Memory B cell (primary cell): Measurements from ENCODE around the gene DNAJA3.

Experiments
- ATAC-seq: fragments of 150-1000 bp; cut with Tn5 transposase; 2 replicates; pipeline ENCODE4 v1.10.0; 2021; ENCODE audit warnings: low read depth, mild to moderate bottlenecking, moderate library complexity
- DNase-seq, 2 donors: peaks; one replicate each; pipeline ENCODE4 v3.0.0; 2022; ENCODE audit warnings: low spot score in 2 of 2
- H3K27ac Mint-ChIP-seq: one replicate; pipeline ENCODE4 v1.8.0; 2022; ENCODE audit warnings: mild to moderate bottlenecking, moderate library complexity, mixed read lengths
- H3K27me3 Mint-ChIP-seq: one replicate; pipeline ENCODE4 v1.8.0; 2022; ENCODE audit warnings: mixed read lengths
- H3K36me3 Mint-ChIP-seq: one replicate; pipeline ENCODE4 v1.8.0; 2022; ENCODE audit warnings: mild to moderate bottlenecking, mixed read lengths
- H3K4me1 Mint-ChIP-seq: one replicate; pipeline ENCODE4 v1.8.0; 2022; ENCODE audit warnings: mixed read lengths
- H3K4me3 Mint-ChIP-seq: one replicate; pipeline ENCODE4 v1.8.0; 2022; ENCODE audit warnings: mild to moderate bottlenecking, moderate library complexity, mixed read lengths
- H3K9me3 Mint-ChIP-seq: one replicate; pipeline ENCODE4 v1.8.0; 2022; ENCODE audit warnings: mixed read lengths

The DNAJA3 gene

GRCh38 chr16:4475880-4476788 lies 50.5 kb downstream of the DNAJA3 start, which contains the start of gene HMOX2:
HMOX2 (plus strand) TSS chr16:4476398; CDS start chr16:4505525, 29,127 bp downstream.
- DNase-seq, result peak; percentile 95 to 97
- H3K4me1 Mint-ChIP-seq, result peaks cover 15% of the 10 kb centered on the region
- peak within 1 kb of the TSS; percentile 84 for H3K27ac Mint-ChIP-seq
- H3K36me3 Mint-ChIP-seq, result no peaks in the 10 kb centered on the region
- H3K9me3 Mint-ChIP-seq, result no peaks in the 10 kb centered on the region
- H3K27me3 Mint-ChIP-seq, result no peaks in the 10 kb centered on the region
- peak; percentile 88 for ATAC-seq
- H3K4me3 Mint-ChIP-seq, result peak within 1 kb of the TSS; percentile 86

DNA sequence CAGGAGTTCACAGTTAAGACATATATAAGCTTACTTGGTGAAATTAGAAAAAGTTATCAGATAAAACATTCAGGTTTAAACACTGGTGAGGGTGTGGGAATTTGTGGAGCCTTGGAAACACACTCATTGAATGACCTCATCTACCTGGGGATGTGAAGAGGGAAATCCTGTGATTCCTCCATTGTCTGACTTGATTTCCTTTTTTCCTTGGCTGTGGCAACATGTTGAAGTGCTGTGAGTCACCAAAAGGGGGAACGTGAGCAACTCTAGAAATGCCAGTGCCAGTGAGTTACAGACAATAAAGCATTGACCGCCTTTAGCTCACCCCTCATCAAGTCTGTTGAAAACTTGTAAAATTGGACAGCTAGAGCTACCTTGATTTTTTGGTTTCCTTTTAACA lies 52.3 kb downstream of the DNAJA3 start:
- Mint-ChIP-seq H3K27ac (no peak overlapping the region), H3K36me3 (peaks cover 2% of the 10 kb centered on the region), H3K9me3 (no peaks in the 10 kb centered on the region), H3K27me3 (no peaks in the 10 kb centered on the region), H3K4me1 (peaks cover 17% of the 10 kb centered on the region), H3K4me3 (peak overlapping the region; percentile 62)
- ATAC-seq, result no peak
- no peak for DNase-seq

DNA sequence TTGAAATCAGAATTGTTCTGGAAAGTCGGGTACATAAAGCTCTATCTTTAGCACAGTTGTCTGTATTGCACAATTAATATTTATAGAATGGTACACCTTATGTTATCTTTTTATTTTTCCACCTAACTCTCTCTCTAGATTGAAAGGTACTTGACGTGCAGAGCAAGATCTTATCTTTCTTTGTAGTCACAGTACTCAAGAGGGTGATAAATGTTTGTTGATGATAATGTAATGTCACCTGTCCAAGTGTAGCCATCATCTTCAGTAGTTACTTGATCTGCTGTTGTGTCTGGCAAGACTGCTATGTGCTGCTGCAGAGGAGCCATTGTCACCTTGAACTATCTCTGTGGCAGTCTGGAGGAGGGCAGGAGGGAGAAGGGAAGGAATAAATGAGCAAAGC lies 55.9 kb downstream of the DNAJA3 start:
- Mint-ChIP-seq H3K4me1 (peaks cover 20% of the 10 kb centered on the region), H3K9me3 (no peaks in the 10 kb centered on the region), H3K36me3 (peaks cover 10% of the 10 kb centered on the region), H3K27ac (peak overlapping the region; percentile 64), H3K27me3 (no peaks in the 10 kb centered on the region), H3K4me3 (no peak overlapping the region)
- no peak for ATAC-seq
- DNase-seq, result no peak

GRCh38 chr16:4481963-4482362 lies 56.3 kb downstream of the DNAJA3 start:
- H3K9me3 Mint-ChIP-seq, result no peaks in the 10 kb centered on the region
- peak overlapping the region; percentile 64 for H3K27ac Mint-ChIP-seq
- H3K4me1 Mint-ChIP-seq, result peaks cover 17% of the 10 kb centered on the region
- H3K36me3 Mint-ChIP-seq, result peaks cover 10% of the 10 kb centered on the region
- no peak overlapping the region for H3K4me3 Mint-ChIP-seq
- ATAC-seq (no peak), DNase-seq (no peak)
- H3K27me3 Mint-ChIP-seq, result no peaks in the 10 kb centered on the region

DNA sequence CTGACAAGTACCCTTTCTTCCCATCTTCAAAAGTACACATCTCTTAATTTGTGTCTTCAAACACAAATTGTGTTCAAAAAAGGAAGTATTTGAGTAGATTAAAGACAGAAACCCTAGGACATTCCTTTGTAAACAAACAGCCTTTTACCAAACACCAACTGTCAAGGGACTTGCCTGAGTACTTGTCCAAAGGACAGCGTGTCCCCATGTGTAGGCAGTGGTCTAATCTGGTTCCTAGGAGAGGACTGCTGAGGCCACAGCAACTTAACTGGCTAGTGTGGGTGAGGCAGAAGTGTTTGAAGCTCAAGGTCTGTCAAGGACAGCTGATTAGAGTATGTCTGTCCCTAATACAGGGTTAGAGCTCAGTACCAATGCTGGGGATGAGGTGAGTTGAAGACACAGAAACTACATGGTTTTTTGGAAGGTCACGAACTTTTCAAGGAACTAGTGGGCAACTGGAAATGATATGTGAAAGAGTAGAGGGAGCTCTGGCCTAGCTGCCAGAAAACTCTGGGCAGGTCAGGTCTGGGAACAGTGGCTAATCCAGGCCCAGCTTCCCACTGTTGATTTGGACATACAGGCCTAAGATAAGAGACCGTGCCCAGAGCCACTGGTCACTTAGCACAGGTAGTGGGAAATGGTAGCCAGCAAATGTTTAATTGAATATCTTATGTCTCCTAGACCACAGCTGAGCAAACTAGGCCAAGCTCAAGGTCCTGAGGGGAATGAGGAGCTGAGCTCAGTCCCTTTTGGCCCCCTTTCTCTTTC lies 60.6 kb downstream of the DNAJA3 start:
- ATAC-seq, result no peak
- no peaks in the 10 kb centered on the region for H3K9me3 Mint-ChIP-seq
- H3K4me1 Mint-ChIP-seq, result peaks cover 11% of the 10 kb centered on the region
- no peak for DNase-seq
- H3K4me3 Mint-ChIP-seq, result no peak overlapping the region
- H3K27me3 Mint-ChIP-seq, result no peaks in the 10 kb centered on the region
- peak overlapping the region; percentile 3 for H3K27ac Mint-ChIP-seq
- peaks cover 17% of the 10 kb centered on the region for H3K36me3 Mint-ChIP-seq

GRCh38 chr16:4487955-4488498 lies 62.4 kb downstream of the DNAJA3 start:
- Mint-ChIP-seq H3K4me3 (no peak overlapping the region), H3K36me3 (peaks cover 14% of the 10 kb centered on the region), H3K4me1 (peaks cover 8% of the 10 kb centered on the region), H3K27ac (peak overlapping the region; percentile 20), H3K27me3 (no peaks in the 10 kb centered on the region), H3K9me3 (no peaks in the 10 kb centered on the region)
- ATAC-seq (no peak), DNase-seq (no peak)

GRCh38 chr16:4488499-4488967 lies 62.9 kb downstream of the DNAJA3 start:
- Mint-ChIP-seq H3K4me3 (no peak overlapping the region), H3K4me1 (peaks cover 11% of the 10 kb centered on the region), H3K9me3 (no peaks in the 10 kb centered on the region), H3K27me3 (no peaks in the 10 kb centered on the region), H3K36me3 (peaks cover 17% of the 10 kb centered on the region), H3K27ac (peak overlapping the region; percentile 20)
- ATAC-seq (no peak), DNase-seq (no peak)

- no peak overlapping the region for H3K4me3 Mint-ChIP-seq
- DNase-seq (no peak), ATAC-seq (no peak)
- no peaks in the 10 kb centered on the region for H3K9me3 Mint-ChIP-seq
- H3K27me3 Mint-ChIP-seq, result no peaks in the 10 kb centered on the region
- H3K27ac Mint-ChIP-seq, result peak overlapping the region; percentile 20
- H3K36me3 Mint-ChIP-seq, result peaks cover 17% of the 10 kb centered on the region
- peaks cover 11% of the 10 kb centered on the region for H3K4me1 Mint-ChIP-seq
These were observed 63.4 kb downstream of the DNAJA3 start for GRCh38 chr16:4489030-4489429.

- no peak overlapping the region for H3K4me3 Mint-ChIP-seq
- H3K9me3 Mint-ChIP-seq, result no peaks in the 10 kb centered on the region
- peak overlapping the region; percentile 24 for H3K27ac Mint-ChIP-seq
- ATAC-seq, result no peak
- H3K4me1 Mint-ChIP-seq, result peaks cover 5% of the 10 kb centered on the region
- H3K27me3 Mint-ChIP-seq, result no peaks in the 10 kb centered on the region
- no peak for DNase-seq
- peaks cover 12% of the 10 kb centered on the region for H3K36me3 Mint-ChIP-seq
These were observed 66.2 kb downstream of the DNAJA3 start for GRCh38 chr16:4491898-4492297.

GRCh38 chr16:4494746-4495490 lies 69.2 kb downstream of the DNAJA3 start:
- Mint-ChIP-seq H3K36me3 (peaks cover 9% of the 10 kb centered on the region), H3K9me3 (no peaks in the 10 kb centered on the region), H3K27me3 (no peaks in the 10 kb centered on the region), H3K27ac (peak overlapping the region; percentile 69), H3K4me1 (peaks cover 12% of the 10 kb centered on the region), H3K4me3 (no peak overlapping the region)
- ATAC-seq, result no peak
- no peak for DNase-seq

GRCh38 chr16:4495766-4496165 lies 70.1 kb downstream of the DNAJA3 start:
- no peak overlapping the region for H3K4me3 Mint-ChIP-seq
- no peaks in the 10 kb centered on the region for H3K9me3 Mint-ChIP-seq
- DNase-seq, result no peak
- peaks cover 18% of the 10 kb centered on the region for H3K4me1 Mint-ChIP-seq
- peaks cover 9% of the 10 kb centered on the region for H3K36me3 Mint-ChIP-seq
- no peak for ATAC-seq
- no peaks in the 10 kb centered on the region for H3K27me3 Mint-ChIP-seq
- peak overlapping the region; percentile 20 for H3K27ac Mint-ChIP-seq

DNA sequence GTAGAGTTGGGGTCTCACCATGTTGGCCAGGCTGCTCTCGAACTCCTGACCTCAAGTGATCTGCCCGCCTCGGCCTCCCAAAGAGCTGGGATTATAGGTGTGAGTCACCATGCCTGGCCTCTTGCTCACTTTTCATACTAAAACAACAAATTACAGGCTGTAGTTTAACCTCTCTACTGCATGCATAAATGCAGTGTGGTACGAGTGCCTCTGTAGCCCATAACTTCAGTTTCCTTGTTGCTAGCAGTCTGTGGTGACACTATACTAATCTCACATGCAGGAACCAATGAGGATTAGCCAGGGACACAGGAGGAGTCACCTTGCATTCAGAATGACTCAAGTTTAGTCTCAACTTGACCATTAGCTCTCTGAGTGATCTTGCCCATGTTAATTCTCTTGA lies 70.6 kb downstream of the DNAJA3 start:
- Mint-ChIP-seq H3K36me3 (peaks cover 9% of the 10 kb centered on the region), H3K27me3 (no peaks in the 10 kb centered on the region), H3K4me1 (peaks cover 18% of the 10 kb centered on the region), H3K27ac (no peak overlapping the region), H3K4me3 (no peak overlapping the region), H3K9me3 (no peaks in the 10 kb centered on the region)
- no peak for ATAC-seq
- DNase-seq, result no peak

DNA sequence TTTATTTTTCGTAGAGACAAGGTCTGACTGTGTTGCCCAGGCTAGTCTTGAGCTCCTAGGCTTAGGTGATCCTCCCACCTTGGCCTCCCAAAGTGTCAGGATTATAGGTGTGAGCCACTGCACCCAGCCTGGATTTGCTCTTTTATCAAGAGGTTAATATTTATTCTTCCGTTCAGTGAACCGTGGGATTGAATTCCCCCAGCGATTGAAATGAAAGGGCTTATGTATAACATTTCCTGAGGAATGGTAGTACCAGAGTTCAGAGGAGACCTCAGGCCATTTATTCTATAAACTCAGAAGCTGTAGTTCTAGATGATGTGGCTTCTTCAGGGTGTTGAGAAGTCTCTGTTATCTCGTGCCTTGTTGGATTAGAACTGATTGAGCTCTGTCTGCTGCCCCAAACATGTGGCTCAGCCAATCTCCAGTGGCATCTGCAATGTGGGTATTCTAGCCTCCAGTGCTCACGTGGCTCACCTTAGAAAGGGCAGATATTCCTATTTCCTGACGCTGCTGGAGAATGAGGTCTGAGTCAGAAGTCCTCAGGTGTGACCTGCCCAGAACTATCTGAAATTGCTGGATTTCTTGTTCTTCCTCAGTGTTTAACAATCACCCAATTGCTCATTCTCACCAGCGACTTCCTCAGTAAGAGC lies 73.0 kb downstream of the DNAJA3 start:
- no peak for ATAC-seq
- H3K27me3 Mint-ChIP-seq, result no peaks in the 10 kb centered on the region
- peaks cover 21% of the 10 kb centered on the region for H3K4me1 Mint-ChIP-seq
- H3K4me3 Mint-ChIP-seq, result no peak overlapping the region
- DNase-seq, result no peak
- H3K9me3 Mint-ChIP-seq, result no peaks in the 10 kb centered on the region
- peaks cover 5% of the 10 kb centered on the region for H3K36me3 Mint-ChIP-seq
- peak overlapping the region; percentile 17 for H3K27ac Mint-ChIP-seq
